Left lobe of liver (tissue), 2 donors: ENCODE results near the gene TMEM165. TPM values are rescaled to one million over a fixed set of nuclear protein-coding genes. Genes with fewer than 3 reads are reported as not detected.

ENCODE experiments used
- ATAC-seq: fragments of 200-7000 bp; cut with Tn5 transposase; one replicate; pipeline ENCODE4 v1.9.1; 2020; ENCODE audit warnings: mild to moderate bottlenecking, moderate library complexity
- DNase-seq: peaks from one replicate; pipeline ENCODE4 v3.0.0-alpha.2; 2020; ENCODE audit warnings: low spot score
- total RNA-seq: library from RNA; stranded (reverse); gene quantifications from one replicate; pipeline ENCODE4 v1.2.1, GENCODE V29; 2021
- donor health status: DM: no; HTN: no; CAD: no; lungs with moderate emphysema.
- donor health status: DM: no; HTN: yes; CAD: no.

Gene TMEM165
- total RNA-seq, 1 donor from 2014 or later: 15.8 TPM

DNA sequence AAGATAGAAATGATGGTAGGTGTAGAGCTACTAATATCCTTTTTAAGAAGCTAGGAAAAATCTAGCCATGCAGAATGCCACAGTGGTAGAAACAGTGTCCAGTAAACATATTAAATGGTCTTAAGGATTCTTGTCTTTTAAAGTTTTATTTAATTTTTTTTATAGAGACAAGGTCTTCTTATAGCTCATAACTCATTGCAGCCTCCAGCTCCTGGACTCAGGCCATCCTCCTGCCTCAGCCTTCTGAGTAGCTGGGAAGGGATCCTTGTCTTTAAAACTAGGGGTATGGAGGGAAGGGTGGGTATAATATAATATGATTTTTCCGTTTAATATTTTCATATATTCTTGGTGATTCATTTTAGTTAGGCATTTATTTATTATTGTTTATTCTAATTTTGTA lies 3.8 kb downstream of the TMEM165 start:
- no peak for DNase-seq
- ATAC-seq: no peak

DNA sequence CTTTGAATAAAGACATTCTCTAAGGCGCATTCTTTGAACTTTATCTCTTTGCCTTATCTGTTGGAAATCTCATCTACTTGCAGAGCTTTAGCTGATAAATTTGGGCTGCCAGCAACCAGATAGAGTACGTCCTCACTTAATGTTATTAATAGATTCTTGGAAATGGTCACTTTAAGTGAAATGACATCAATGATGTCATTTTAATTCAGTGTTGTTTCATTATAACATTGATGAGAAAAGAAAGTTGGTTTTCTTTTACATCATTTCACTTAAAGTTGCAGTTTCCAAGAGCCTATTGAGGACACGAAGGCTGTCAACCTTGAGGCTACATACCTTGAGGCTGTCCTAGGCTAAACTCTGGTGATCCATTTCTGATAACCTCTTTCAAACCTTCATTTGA lies 9.3 kb downstream of the TMEM165 start:
- ATAC-seq (no peak), DNase-seq (no peak)

DNA sequence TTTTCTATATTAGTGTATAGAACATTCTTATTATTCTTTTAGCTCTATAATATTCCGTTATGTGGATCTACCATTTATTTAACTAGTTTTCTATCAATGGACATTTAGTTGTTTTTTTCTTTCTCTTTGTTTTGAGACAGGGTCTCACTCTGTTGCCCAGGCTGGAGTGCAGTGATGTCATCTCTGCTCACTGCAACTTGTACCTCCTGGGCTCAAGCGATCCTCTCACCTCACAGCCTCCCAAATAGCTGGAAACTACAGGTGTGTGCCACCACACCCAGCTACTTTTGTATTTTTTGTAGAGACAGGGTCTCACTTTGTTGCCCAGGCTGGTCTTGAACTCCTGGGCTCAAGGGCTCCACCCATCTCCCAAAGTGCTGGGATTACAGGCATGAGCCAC lies 10.8 kb downstream of the TMEM165 start:
- DNase-seq (no peak), ATAC-seq (no peak)

DNA sequence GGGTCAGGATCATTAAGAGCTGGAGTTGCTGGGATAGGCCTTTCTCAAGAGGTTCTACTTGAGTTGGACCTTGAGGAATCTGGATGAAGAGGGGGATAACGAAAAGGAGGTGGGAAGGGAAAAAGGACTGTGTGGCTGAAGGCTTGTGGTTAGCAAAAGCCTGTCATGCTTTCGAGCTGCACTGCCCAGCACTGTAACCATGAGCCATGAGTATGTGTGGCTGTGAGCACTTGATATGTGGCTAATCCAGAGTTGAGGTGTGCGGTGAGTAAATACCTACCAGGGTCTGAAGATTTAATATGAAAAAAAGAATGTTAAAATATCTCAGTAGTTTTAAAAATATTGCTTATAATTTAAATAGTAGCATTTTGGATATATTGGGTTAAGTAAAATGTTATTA lies 11.4 kb downstream of the TMEM165 start:
- DNase-seq (no peak), ATAC-seq (no peak)

DNA sequence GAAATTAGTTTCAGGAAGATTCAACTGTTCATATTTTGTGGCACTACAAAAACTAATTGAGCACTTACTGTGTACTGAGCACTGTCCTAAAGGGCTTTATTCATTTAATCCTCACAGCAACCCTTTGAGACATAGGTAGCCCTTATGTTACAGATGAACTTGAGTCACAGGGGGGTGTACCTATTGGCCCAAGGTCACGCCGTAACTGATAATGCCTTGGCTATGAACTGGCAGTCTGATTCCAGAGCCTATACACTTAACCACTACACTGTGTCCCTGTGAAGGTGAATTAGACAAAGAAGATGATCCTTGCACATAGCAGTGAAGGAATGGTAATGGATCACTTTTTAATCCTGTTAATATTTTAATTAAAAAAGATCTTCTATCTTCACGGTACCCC lies 12.0 kb downstream of the TMEM165 start:
- DNase-seq (no peak), ATAC-seq (no peak)

DNA sequence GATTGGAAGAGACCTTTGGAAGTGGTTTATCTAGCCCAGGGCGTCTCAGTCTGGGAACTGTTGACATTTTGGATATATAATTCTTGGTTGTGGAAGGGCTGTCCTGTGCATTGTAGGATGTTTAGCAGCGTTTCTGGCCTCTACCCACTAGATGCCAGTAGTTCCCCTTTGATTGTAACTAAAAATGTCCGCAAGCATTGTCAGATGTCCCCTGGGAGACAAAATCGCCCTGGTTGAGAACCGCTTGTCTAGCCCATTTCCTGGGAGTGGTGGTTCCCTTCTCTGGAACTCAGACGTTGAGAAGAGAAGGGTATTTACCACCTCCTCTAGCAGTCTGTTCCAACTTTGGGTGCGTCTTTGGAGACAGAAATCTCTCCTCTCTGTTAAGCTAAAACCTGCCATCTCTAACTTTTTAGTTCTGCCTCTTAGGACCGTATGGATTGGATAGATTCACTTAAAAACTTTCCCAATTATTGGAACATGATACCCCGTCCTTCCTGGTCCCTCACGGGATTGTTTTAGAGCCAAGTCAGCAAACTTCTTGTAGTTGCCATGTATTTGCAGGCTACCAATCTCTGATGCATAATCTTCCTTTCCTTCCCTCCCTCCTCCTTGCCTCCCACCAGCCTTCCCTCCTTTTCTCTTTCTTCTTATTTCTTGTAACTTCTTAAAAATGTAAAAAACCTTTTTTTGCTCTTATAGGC lies 13.9 kb downstream of the TMEM165 start:
- DNase-seq (no peak), ATAC-seq (peak; percentile 25)

DNA sequence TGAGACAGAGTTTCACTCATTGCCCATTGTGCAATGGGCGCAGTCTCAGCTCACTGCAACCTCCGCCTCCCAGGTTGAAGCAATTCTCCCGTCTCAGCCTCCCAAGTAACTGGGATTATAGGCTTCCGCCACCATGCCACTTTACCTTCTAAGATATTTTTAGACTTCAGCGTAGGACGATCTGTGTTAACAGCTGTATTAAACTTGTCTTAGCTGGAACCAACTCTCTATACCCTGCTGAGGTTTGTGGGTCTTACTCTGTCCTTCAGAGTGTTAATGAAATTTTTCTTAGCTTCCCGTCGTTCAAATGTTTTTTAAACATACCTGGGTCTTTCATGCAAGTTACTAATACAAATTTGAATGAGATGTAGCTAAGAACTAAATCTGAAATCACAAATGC lies 14.7 kb downstream of the TMEM165 start:
- DNase-seq (no peak), ATAC-seq (no peak)

DNA sequence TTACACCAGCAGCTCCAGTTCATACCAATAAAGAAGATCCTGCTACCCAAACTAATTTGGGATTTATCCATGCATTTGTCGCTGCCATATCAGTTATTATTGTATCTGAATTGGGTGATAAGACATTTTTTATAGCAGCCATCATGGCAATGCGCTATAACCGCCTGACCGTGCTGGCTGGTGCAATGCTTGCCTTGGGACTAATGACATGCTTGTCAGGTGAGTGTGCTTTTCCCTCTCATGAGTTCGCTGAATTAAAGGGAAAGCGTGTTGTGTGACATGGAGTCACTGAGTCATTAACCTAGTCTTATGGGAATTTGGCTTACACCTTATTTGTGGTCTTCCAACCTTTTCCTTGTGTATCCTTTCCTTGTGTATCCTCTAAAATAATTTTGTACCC lies 15.9 kb downstream of the TMEM165 start:
- no peak for DNase-seq
- no peak for ATAC-seq

DNA sequence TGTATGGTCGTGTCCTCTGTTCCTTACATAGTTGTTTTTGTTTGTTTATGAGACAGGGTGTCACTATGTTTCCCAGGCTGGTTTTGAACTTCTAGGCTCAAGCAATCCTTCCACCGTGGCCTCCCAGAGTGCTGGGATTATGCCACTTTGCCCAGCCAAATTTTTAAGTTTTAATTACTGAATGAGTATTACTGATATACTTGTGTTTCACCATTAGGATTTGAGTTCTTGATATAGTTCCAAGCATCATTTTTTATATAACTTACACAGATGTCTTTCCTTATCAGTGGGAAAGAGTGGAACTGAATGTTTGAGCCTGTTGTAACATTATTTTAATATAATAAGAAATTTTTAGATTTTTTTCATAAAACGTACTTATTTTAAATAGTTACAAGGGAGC lies 20.4 kb downstream of the TMEM165 start:
- ATAC-seq (no peak), DNase-seq (no peak)

DNA sequence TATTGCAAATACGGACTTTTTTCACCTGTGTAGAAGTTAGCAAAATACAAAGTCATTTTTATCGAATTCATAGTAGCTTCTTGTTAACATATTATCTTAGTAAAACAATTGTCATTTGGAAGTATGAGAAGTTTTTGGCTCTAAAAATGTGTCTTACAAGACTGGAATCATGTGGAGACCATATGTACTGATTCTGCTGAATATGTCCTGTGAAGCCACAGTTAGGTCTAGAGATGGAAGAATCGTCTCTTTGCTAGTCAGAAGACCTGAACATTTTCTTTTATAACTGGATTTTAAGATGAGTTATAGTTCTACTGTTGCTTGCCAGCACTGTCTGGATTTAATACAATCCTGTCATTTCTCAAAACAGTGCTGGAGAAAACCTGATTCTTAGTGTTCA lies 29.0 kb downstream of the TMEM165 start:
- no peak for ATAC-seq
- DNase-seq: no peak

DNA sequence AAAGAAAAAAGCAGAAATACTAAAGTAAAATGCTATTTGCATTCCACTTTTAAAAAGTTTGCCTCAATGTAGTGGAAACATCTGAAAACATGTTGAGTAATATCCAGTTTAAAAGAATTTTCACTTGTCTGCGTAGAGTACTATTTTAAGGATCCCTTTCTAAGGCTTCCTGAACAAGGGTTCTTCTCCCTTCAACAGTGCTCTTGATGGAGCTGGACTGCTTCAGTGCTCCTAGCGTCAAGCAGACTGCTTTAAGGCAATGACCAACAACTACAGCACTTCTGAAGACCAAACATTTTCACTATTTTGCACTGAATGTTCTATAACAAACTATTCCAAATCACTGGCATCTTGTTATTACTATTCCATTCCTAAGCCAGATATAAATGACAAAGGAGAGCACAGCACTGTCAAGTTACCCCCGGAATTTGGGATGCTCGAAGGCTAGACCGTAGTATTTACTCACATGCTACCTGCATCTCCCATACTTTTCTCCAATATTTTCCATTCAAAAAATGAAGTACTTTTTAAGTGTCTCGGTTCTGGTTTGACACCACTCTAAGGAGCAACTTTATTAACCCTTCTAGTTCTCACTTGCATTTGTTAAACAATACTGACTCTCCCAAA lies 36.1 kb downstream of the TMEM165 start:
- no peak for DNase-seq
- no peak for ATAC-seq

DNA sequence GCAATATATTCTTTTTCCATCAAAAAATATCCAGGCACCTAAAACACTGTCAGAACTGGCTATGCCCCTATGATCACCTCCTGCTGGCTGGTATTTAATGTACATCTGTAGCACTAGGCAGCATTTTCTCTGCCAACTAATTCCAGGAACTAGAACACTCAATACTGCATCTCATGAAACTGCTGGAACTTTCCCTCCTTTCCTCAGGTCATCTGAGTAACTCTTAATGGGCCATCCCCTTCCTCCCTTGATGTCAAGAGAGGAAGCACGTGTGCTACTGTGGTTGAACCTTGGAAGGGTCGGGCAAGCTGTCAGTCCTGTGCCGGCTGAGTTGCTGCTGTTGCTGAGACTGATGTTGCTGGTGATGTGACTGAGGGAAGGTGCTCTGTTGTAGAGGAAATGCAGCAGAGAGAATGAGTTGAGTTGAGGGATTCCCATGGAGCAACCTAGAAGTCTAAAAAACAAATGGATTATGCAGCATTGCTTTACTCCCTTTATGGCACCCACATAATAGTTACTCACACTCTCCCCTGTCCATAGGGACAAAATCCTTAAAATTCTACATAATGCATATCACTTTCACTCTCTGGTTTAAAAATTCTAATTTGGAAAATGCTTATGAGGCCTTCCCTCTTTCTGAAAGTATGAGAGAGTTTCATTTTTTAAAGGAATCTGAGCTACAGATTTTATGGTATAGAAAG lies 39.5 kb downstream of the TMEM165 start:
- DNase-seq: no peak
- ATAC-seq: peak; percentile 28

DNA sequence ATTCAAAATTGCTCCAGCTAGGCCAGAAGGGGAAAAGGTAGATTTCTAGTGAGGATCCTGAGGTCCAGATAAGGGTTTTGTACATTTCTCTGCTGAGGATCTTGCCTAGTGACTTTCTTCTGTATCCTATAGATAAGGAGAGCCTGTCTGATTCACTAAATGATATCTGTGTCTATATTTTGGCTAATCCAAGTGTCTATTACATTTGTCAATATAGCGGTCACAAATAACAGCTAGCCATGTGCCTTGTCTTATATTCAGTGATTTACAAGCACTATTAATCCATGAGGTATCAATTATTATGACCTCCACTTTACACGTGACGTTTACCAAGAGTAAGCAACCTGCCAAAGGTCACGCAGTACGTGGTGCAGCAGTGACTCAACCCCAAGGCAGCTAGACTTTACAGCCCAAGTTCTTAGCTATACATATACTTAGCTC lies 41.6 kb downstream of the TMEM165 start:
- no peak for ATAC-seq
- no peak for DNase-seq

DNA sequence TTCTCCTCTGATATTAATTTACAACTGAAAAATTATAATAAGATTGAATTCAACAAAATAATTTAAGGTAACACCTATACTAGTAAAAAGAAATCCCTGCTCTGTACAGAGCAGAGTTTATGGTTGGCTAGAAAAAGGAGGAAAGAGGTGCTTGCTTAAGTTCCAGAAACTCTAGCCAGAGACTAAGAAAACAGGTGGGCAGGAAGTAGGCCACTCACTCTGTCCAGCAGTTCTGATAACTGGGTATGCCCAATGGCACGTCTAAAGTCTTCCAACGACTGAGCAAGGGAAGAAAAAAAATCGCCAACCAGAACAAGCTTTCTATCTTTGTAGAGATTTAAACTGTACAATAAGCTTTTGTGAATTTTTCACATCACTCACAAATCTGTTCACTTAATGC lies 42.1 kb downstream of the TMEM165 start:
- ATAC-seq: no peak
- DNase-seq: no peak

DNA sequence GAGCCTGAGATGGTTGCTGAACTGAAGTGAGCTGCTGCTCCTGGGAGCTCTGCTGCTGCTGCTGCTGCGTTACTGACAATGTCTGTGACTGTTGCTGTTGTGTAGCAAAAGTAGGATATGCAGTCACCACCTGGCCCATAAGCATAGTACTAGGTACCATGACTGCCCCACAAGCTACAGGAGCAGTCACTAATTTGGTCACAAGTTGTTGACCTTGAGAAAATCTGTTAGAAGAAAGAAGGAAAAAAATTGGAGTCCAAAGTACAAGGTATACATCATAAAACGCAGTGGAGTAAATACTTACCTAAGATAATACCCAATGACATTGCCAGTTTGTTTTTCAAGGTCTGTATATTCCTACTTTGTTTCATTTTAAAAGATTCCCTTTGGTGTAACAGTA lies 42.6 kb downstream of the TMEM165 start:
- ATAC-seq: no peak

DNA sequence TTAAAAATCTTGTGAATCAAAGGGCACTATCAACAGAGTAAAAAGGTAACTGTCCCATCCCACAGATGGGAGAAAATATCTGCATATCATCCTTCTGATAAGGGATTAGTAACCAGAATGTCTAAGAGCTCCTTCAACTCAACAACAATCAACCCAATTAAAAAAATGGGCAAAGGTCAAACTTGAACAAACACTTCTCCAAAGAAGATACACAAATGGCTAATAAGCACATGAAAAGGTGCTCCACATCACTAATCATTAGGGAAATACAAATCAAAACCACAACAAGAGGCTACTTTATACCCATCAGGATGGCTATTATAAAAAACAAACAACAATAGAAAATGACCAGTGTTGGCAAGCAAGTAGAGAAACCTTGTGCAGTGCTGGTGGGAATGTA lies 43.3 kb downstream of the TMEM165 start:
- ATAC-seq: no peak
- DNase-seq: no peak

More for the DNA sequence above, 42.6 kb downstream of the TMEM165 start:
- no peak for DNase-seq

DNA sequence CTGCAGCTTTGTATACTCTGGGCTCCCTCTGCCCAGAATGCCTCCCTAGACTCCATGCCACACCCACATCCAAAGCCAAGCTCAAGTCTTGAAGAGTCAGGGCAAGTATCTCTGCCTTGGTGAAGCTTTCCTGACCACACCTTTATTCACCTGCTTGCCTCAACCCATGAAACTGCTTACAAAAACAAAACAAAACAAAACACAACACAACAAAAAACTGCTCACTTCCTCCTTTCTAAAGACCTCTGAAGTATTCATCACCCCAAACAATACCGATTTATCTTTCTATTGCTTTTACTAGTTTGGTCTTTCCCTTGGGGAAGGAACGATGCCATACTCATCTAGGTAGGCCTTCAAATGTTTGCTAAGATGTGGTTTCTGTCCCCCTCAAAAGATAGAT lies 45.0 kb downstream of the TMEM165 start:
- no peak for ATAC-seq
- DNase-seq: no peak

DNA sequence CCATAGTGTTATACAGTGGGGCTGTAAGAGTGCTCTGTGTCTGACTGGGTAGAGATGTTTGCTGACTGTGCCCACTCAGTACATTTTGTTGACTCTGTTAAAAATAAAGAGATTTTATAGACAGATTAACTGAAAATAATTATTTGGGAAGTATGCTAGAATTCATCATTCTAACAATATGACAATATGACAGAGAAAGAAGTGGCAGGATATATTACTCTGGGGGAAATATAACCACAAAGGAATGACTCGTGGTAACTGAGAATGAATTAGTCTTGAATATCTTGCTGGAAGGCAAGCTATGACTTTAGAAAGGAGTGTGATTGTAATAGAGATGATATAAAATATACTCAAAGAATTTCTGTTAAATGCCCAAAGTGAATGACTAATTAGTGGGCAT lies 46.8 kb downstream of the TMEM165 start:
- no peak for ATAC-seq
- no peak for DNase-seq

DNA sequence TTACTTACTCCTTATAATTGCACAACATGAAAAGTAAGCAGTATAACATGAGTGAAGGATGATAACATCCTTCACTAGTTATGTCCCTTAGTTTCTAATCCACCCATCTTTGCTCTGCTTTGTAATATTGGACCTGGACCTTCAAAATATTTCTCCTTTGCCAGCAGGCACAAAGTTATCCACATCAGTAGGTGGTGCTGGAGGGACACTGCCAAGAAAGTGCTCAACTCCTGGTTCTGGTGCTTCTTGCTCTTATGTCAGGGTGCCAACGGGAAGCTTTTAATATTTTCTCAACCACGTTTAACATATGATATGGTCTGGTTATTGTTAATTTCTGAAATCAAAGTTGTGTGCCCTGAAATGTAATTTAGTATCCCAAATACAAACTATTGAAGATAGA lies 49.1 kb downstream of the TMEM165 start:
- ATAC-seq: peak; percentile 68
- no peak for DNase-seq

DNA sequence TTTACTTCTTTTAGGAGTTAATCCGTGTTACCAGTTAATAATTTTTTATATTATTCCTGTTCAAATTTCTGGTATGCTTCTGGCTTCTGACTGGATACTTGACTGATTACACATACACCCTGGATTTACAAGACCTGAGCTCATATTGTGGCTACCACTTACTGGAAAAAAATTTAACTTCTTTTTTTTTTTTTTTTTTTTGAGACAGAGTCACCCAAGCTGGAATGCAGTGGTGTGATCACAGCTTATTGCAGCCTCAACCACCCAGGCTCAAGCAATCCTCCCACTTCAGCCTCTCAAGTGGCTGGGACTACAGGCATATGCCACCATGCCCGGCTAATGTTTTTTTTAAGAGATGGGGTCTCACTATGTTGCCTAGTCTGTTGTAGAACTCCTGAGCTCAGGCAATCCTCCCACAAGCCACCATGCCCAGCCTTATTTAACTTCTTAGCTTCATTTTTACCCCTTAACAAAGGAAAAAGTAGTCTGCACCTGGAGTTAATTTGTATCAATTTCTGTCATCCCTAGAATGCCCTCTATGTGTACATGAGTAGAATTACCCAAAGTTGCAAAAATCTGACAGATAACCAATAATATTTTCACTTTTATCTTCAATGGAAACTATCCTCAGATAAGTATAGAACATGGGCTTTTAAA lies 50.3 kb downstream of the TMEM165 start:
- ATAC-seq (no peak), DNase-seq (no peak)

DNA sequence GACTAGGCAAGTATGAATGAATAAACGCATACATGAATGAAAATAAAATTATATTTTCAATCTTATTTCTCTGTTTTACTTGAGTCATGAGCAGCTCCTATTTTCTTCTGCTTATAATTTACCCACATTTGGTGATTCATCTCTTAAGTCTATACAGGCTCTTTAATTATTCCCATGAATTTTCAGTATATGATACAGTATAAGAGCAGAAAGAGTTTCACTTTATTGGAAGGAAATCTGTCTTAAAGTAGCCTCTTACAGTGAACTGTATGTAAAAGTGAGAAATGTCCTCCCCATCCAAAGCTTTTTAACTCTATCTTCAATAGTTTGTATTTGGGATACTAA lies 50.8 kb downstream of the TMEM165 start:
- ATAC-seq (no peak), DNase-seq (no peak)
